Right renal pelvis (tissue), 4 donors: ENCODE results near the gene FAM78B. TPM values are rescaled to one million over a fixed set of nuclear protein-coding genes. Genes with fewer than 3 reads are reported as not detected.

Source experiments
- DNase-seq, 4 donors: peaks; one replicate each; pipeline ENCODE4 v3.0.0-alpha.2; 2013; ENCODE audit warnings: low read depth in 4 of 4, low spot score in 3 of 4, missing footprints in 1 of 4
- polyA plus RNA-seq, 4 donors: library from polyadenylated mRNA; unstranded; fragments of 120-200 nt; gene quantifications; one replicate each; pipeline ENCODE4 v1.2.1, GENCODE V29; 2013; ENCODE audit not compliant: insufficient read length in 4 of 4

The FAM78B gene
- polyA plus RNA-seq, 4 donors = 0.91 to 3.2 (median 1.3) TPM

DNA sequence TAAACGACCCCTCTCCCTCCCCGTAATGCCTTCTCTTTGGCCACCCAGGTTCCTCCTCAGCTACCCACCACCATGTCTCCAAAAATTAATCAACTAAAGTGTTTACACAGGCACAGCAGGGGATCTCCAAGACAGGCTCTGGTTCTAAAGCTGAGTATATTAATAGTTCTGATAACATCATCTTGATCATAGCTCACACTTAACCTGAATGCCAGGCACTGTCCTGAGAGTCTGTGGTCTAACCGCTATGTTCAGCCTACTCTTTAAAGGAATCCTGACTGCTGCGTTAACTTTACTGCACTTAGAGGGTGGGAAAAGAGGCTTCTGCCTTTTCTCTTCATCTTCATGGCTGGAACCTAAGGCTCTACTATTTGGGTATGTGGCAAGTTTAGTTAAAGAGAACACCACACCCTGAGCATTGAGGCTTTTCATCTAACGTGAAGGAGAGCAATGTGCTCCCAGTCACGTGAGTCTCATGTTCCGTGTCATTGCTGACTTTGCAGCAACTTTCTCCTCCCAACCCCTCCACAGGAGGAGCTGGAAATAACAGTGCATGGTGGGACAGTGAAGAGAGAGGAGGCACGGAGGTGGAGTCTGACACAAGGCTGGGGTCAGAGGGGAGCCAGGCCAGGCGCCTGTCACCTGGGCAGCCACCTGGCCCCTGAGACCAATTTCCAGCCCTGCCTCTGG is 86.4 kb downstream of the FAM78B start:
- DNase-seq = no peak

DNA sequence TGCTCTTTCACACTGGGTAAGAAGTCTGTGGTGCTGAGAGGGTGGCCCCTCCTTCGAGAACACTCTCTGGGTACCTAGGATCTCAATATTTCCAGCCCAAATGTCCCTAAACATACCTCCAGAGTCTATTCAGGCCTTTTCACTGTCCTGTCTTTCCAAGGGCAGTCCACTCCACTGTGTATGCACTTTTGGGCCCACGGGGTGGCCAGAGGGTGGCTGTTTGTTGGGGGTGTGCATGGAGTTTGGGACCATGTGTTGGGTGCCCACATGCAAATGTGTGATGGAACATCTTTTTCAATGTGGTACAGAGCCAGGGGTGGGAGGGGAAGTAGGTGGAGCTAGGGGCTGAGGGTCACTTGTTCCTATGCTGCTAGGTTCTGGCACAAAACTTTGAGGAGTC is 87.5 kb downstream of the FAM78B start:
- DNase-seq = no peak

DNA sequence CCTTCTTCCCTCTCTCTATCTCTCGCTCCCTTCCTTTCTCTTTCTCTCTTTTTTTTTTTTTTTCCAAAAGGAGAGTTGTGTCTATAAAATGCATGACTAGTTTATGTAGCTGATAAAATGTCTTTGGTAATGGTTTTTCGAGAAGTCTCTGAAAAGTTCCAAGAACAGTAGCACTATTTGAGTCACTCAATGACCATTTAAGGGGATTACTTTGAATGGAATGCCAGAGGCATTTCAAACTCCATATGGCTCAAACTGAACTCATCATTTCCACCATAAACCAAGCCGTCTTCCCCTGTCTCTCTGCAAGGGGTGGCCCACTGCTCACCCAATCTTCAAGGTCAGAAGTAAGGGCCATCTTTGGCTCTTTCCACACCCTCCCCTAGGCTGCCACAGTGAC is 93.3 kb downstream of the FAM78B start:
- no peak for DNase-seq

DNA sequence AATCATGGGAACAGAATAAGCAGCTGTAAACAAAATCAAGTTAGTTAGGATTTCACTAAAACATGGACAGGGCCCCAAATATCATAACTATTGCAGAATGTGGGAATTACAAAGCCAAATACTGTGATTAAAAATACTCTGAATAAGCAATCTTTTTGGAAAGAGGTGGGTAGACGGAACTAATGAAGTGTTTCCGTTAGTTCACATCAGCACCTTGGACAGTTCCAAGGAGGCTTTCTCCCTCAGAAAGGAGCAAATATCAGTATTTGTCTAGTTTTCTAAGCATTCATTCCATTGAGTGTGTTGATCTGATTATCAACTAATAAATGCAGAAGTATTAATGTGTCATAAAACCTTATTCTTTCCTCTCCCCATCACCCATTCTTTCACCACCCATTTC is 97.4 kb downstream of the FAM78B start:
- DNase-seq = peak in 1 of 4 donors; percentile 5

DNA sequence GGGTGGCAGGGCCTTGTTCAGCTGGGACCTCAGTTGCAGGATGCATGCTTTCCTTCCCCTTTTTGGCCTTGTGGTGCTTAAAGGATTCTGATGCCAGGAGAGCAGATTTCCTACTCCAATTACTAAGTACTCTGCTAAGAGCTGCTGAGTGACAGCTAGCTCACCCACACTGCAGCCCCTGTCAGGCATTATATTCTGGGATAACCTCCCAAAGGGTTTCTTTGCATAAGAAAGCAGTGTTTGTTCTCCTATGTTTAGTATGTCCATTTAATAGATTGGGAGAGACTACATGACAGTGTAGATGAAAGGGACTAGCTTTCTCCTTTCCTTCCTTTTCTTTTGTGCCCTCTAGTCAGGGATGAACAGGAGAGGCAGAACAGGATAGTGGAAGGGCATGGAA is 100.7 kb downstream of the FAM78B start:
- no peak for DNase-seq

DNA sequence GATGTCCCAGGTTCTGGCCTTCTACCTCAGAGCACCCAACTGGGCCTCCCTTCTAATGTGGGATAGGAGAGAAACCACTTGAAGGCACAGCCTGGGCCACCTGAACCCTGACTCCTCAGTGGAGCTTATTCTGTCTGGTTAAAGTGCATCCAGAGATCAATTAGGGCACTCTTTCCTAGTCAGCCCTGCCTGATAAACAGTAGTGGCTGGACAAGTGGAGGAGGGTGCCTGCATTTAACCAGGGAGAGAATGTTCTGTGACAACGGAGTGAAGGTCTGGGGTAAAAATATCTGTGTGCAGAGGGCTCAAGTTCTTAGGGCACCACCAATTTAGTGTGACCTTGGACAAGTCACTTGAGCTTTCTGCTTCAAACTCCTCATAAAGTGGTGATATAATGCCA is 101.8 kb downstream of the FAM78B start:
- no peak for DNase-seq

DNA sequence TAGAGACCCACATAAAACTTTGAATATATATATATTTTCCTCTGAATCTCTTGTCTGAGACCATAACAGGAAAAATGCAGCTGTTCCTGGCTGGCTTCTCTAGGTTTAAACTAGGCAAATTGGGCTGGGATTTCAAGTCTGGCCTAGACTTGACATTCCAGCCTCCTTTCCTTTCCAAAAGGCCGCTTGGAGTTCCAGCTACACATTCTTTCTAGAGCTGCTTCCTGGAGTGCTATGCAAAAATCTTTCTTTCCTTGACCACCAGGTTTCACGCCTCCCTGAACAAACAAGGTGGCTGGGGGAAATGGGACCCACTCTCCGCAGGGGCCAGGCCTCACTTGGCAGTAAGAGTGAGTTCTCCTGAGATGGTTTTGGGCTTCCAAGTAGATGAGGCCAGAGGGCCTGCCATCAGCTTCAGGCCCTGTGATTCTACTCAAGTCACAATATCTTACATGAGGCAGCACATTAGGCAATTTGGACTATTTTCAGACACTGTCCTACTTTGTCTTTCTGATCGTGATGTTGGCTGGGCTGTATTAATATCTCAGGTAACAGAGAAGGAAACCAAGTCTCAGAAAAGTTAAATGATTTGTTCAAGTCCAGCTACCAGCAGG is 102.4 kb downstream of the FAM78B start:
- no peak for DNase-seq

DNA sequence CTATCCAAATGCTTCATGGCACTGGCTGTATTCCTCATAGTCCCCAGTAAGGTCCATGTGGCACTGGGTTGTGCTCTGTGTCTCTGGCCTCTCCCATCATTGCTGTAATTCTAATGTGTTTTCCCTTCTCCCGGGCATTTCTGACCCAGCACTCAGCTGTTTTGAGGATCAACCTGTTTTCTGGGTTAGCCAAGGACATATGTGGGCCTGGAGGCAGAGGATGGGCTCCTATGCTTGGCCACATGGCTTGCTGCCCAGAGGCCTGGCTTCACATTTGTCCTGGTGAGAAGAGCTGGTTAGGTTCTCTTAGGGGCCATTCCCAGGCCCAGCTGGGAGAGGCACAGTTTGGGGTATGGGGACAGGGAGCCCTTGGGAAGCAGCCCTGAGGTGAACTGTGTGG is 103.1 kb downstream of the FAM78B start:
- no peak for DNase-seq

DNA sequence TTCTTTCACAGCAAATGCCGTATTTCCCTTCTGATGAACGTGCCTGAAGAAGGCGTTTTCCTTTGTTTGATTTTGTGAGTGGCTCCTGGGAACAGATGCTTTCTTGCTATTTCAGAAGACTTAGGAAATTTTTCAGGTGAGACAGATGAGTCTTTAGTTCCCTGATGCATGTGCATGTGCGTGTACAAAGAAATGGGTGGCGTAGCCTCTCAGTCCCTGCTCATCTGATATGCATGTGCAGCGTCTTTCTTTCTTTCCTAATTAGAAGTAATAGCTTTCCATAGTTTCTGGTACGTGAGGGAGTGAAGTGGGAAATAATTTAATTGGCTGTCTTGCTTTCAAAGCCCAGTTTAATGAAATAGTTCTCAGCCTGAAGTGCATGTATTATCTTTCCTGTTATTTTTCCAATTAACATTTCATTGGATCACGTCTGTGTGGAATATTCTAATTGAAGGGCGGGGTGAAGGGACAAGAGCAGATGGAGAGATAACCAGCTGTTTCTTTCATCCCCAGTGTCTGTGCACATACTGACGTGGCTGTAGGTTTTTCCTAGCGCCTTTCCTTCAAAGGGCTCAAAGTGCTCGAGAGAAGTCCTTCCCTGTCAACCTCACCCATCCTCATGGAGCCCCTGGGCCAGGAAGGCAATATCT is 104.3 kb downstream of the FAM78B start:
- DNase-seq = no peak

DNA sequence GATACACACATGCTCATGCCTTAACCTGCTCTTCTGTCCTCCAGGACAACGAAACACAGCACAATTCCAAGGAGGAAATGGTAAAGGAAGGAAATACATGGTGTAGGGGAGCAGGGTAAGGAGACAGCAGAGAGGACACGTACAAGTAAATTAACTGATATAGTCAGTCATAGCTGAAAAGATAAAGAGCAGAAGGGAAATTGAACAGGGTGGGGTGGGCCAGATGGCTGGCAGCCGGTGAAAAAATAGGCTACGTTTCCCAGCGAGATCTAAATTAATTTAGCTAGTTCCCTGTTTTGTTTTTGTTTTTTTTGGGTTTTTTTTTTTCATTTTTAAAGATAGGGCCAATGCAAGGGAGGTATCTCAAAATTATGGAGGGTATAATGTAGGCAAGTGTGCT is 109.2 kb downstream of the FAM78B start:
- DNase-seq = no peak

DNA sequence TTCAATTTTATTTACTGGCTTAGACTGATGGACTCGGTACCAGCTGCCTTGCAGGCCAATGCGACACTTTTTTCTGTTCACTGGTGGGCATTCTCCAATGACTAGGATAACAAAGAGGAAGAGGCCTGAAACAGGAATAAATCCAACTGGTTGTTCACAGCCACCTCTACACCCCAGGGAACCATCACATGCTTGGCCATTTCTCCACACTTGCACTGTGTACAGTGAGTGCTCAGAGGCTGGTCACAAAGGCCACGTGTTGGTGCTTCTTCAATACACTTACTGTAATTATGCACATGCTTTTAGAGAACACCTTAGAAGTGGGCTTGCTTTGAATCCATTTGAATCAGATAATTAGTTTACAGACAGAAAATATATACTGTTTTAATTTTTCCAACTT is 113.4 kb downstream of the FAM78B start:
- no peak for DNase-seq

DNA sequence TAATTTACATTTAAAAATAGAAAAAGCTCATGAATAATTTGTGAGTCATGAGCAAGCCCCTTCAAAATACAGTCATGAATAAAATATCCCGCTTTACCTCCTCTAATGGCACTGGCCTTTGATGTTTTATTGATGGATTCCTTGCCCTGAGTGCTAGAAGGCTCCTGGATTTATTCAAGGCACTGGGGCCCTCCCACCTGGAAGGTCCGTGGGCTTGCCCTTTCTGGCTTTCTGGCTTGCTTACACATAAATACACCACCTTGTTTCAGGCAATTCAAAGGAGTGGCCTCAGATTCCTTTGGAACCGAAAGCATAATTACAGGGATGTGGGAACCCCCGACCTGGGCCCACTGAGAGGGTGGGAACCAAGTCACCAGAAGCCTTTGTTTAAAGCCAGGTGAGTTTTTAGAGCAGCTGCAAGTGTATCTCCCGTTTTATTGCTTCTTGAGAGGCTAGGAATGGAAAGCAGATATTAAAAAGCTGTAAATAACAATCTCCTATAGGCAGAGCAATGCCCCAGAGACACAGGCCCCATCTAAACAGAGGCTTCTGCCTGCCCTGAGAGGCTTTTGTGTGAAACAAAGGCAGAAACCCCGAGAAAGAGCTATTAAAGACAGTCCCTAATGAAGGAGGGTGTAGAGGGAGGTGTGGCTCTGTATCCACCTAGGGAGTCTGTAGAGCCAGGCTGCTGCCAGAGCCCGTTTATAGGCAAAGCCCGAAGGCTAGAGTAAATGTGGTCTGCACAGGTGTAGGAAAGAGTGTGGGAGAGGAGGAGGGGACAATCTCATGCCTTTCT is 126.4 kb downstream of the FAM78B start:
- no peak for DNase-seq

DNA sequence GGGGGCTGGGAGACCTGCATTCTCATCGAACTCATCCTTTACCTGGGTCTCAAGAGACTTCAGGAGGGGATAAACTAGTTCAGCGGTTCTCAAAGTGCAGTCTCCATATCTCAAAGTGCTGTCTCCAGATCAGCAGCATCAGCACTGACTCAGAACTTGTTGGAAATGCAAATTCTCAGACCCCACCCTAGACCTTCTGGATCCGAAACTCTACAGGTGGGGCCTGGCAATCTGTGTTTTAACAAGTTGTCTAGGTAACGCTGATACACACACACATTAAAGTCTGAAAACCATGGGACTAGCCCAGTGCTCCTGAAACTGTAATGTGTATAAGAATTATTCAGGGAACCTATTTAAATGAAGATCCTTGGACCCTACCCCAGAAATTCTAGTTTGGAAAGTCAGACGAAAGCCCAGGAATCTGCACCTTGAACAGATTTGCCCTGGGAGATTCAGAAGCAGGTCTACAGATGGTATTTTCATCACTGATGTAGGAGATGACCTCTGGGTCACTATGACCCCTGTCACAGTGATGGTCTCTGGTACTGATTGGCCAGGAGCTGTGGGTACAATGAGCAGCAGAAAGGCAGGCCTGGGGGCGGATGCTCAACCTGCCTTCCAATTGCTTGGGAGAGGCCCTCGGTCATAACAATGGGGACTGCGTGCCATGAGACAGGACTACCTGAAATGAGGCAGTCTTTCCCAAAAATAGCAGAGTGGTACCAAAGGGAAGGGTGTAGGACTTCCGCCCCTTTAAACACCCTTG is 127.2 kb downstream of the FAM78B start:
- no peak for DNase-seq

DNA sequence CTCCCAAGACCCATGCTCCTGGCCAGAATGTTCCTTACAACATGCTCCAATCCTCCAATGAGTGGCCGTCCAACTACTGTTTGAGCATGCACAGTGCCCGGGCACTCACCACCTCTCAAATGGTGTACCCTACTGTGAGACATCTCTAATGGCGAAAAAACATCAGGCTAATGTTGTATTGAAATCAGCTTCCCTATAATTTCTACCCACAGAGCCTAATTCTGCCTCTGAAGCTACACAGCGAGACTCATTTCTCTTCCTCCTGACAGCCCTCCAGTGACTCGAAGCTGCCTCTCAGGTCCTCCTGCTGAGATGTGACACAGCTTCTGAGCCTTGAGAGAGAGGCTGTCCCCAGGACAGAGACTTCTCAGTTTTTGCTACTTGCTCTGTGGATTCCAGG is 130.7 kb downstream of the FAM78B start:
- DNase-seq = no peak

DNA sequence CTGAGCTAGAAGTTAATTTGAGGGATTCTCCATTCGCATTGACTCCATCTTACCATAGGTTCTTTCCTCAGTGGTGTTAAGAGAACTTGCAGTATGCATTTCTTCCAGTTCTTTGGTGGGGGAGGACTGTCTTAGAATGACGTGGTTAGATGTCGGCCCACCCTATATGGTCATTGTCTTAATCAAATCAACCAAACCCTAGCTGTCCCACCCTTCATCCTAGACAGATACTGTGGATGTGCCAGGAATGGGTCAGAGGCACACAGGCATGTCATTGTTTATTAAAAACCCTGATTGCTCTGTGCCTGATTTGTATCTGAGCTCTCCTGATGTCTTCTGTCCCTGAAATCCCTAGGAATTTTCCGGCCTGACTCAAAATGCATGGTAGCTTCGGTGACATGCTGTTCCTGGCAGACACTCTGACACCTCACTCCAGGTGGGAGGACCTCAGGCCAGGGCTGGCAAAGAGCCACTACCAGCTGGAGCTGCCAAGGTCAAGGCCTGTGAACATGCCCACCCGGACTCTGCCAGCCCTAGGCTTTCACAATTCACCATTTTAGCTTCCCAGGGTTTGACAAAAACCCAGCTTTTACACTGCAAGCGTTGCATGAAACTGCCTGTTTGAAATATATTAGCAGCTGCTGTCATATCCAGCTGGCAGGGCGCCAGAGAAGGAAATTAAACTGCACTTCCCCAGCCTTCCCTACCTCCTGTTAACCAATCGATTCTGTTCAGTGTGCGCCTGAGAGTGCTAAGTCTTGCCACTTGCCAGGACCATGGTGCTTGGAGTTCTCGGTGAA is 134.0 kb downstream of the FAM78B start:
- DNase-seq = no peak

DNA sequence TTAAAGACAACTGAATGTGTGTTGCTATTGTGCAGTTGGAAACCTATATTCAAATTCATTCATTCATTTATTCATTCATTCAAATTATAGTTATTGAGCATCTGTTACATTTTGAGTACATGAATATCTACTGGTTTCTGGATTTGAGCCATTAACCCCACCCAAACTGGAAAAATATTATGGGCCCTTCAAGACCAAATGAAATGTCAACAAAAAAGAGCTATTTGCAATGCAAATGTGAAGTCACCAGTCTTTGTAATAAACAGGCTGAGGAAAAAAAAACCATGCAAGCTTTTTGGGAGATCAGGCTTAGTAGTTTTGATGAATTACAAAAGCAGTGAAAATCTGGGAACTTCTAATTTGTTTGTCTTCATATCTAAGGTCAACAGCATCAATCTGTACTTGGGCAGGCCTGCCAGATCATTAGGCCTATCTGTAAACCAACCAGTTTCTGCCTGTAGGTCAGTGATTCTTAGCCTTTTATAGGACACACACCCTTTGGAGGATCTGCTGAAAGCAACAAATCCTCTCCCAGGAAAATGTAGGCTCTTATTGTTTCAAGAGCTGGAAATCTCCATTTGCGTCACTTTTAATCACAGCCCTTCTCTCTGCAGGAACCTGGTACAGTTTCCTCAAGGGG is 134.7 kb downstream of the FAM78B start:
- no peak for DNase-seq

DNA sequence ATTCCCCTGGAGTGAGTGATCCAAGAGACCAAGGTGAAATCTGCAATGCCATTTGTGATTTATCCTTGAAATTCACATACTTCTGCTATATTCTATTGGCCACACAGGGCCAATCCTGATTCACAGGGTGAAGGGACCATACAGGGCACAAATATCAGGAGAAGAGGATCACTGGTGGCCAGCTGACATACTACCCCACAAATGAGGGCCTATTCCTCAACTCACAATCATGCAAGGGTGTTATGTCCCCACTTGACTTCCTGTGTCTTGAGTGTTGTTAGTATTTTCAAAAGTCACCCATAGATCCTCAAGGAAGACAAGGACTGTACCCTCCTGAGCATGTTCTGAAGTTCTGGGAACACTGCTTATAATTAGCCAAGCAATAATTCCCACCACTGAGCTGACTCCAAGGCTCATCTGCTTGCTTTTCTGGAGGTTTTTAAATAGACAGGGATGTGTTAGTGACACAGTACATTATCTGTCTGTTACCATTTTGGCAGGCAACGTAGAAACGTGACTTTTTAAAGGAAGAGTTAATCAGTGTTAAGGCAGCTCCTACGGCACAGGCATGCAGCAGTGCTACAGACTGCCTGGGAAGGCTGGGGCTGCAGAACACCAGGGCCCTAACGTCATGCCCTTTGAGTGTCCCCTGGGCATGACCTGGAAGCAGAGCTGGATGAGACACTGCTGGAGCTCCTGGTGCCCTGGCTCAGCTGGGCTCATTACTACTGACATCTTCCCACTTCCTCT is 137.4 kb downstream of the FAM78B start:
- no peak for DNase-seq

DNA sequence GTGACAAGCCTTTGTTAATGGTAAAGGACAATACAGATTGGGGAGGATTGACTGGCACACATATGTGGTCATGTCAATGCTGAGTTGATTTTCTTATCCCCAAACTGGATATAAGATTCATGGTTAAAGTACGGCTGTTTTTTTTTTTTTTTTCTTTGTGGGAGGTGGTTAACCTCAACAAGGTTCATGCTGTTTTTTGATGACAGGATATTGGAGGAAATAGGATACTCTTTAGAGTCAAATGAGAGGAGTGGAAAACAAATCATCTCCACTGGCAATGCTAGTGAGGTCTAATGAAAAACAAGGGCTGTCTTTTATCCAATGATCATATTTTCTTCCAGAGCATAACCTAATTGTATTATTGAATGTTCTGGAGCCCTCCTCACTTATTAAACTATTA is 140.2 kb downstream of the FAM78B start:
- DNase-seq = no peak

DNA sequence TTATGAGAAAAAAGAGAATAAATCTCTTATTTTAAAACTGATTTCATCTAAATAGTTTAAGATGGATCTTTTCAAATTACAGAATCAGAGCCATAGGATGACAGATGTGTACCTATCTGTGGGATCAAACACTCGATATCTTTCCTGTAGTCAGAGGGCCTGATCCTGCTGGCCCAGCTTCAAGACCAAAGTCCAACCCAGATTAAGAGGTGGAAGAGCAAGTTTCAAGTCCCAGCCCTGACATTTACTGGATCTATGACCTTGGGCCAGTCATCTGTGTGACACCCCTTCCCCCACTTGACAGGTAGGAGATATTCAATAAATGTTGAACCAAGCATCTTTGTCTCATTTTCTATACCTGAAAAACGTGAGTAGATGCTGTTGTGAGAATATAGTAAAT is 140.7 kb downstream of the FAM78B start:
- no peak for DNase-seq
